Femur (tissue), 1 donor: ENCODE data around the gene NR6A1.

Source experiments
- DNase-seq: peaks from one replicate; pipeline ENCODE4 v3.0.0-alpha.2; 2017

NR6A1 gene

GRCh38 chr9:124512806-124513204, 258.3 kb downstream of the NR6A1 start:
- no peak for DNase-seq

- DNase-seq, result no peak
Observed at GRCh38 chr9:124511891-124512805, 259.0 kb downstream of the NR6A1 start.

GRCh38 chr9:124511426-124511840, 259.7 kb downstream of the NR6A1 start:
- DNase-seq, result no peak

GRCh38 chr9:124510650-124511425, 260.3 kb downstream of the NR6A1 start:
- DNase-seq, result no peak

GRCh38 chr9:124507880-124508423, 263.2 kb downstream of the NR6A1 start:
- DNase-seq, result no peak

GRCh38 chr9:124506931-124507879, 263.9 kb downstream of the NR6A1 start, which contains the start of gene NR5A1:
NR5A1 (minus strand) TSS chr9:124507399; CDS start chr9:124503395, 4,004 bp downstream.
- no peak for DNase-seq

GRCh38 chr9:124506433-124506832, 264.7 kb downstream of the NR6A1 start:
- DNase-seq, result no peak

- no peak for DNase-seq
Observed at GRCh38 chr9:124505901-124506346, 265.2 kb downstream of the NR6A1 start.

GRCh38 chr9:124505006-124505900, 265.9 kb downstream of the NR6A1 start:
- DNase-seq, result no peak

GRCh38 chr9:124504530-124505005, 266.5 kb downstream of the NR6A1 start:
- DNase-seq, result no peak

GRCh38 chr9:124503713-124504529, 267.2 kb downstream of the NR6A1 start:
- DNase-seq, result no peak

GRCh38 chr9:124502711-124503702, 268.1 kb downstream of the NR6A1 start:
- DNase-seq, result no peak

- DNase-seq, result no peak
Observed at GRCh38 chr9:124501771-124502320, 269.3 kb downstream of the NR6A1 start.

GRCh38 chr9:124500796-124501611, 270.1 kb downstream of the NR6A1 start:
- DNase-seq, result no peak

GRCh38 chr9:124500028-124500795, 270.9 kb downstream of the NR6A1 start:
- no peak for DNase-seq

- no peak for DNase-seq
Observed at GRCh38 chr9:124499216-124499615, 271.9 kb downstream of the NR6A1 start.
